Measurements from ENCODE around the gene BCL2A1. TPM values are rescaled to one million over a fixed set of nuclear protein-coding genes. Genes with fewer than 3 reads are reported as not detected.
"Not testable (repeated sequence)": the region's sequence is repeated elsewhere in the genome, so short reads cannot be mapped to it uniquely, and the experiment has no call there.

The BCL2A1 gene
- total RNA-seq, 1 donor from 2014 or later = 124 TPM

DNA sequence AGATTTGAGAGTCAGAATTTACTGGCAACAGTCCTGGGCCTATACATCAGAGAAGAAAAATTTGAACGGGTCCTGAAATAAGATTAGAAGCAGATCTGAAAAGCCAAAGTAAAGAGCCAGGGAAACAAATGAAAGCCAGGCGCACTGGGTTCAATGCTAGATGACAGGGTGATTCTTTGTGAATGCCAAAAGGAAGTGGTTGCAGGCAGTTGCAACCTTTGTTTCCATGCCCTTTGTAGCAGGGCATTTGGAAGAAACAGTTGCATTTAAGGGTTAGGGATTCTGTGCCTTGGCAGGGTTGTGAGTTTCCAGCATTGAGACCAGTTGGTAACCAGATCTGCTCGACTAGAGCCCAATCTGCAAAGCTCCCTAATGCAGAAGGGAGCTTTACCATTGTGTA, 37.8 kb downstream of the BCL2A1 start:
- Histone ChIP-seq H3K27me3 (ENCODE audit: low read depth) (peaks cover 3% of the 10 kb centered on the region), H3K27ac (no peak overlapping the region), H3K9me3 (no peaks in the 10 kb centered on the region), H3K36me3 (no peaks in the 10 kb centered on the region), H3K4me1 (no peaks in the 10 kb centered on the region), H3K4me3 (no peak overlapping the region)
- no peak for DNase-seq
- no peak for TF ChIP-seq CTCF (IDR thresholded peaks at IDR 0.05)
- ATAC-seq = no peak
- intact Hi-C loops (cut with DNase I) = no loop called here

- Histone ChIP-seq H3K4me1 (no peaks in the 10 kb centered on the region), H3K27me3 (ENCODE audit: low read depth) (peaks cover 3% of the 10 kb centered on the region), H3K36me3 (no peaks in the 10 kb centered on the region), H3K9me3 (no peaks in the 10 kb centered on the region), H3K4me3 (no peak overlapping the region), H3K27ac (no peak overlapping the region)
- intact Hi-C loops (cut with DNase I) = no loop called here
- TF ChIP-seq CTCF (IDR thresholded peaks at IDR 0.05) = no peak
- no peak for ATAC-seq
- no peak for DNase-seq
Observed at GRCh38 chr15:79932447-79932846, 38.5 kb downstream of the BCL2A1 start.

- Histone ChIP-seq H3K4me1 (no peaks in the 10 kb centered on the region), H3K27ac (no peak overlapping the region), H3K4me3 (no peak overlapping the region), H3K27me3 (ENCODE audit: low read depth) (peaks cover 3% of the 10 kb centered on the region), H3K36me3 (no peaks in the 10 kb centered on the region), H3K9me3 (no peaks in the 10 kb centered on the region)
- DNase-seq (no peak), ATAC-seq (no peak)
- intact Hi-C loops (cut with DNase I) = no loop called here
- TF ChIP-seq CTCF (IDR thresholded peaks at IDR 0.05) = no peak
Observed at GRCh38 chr15:79930516-79930915, 40.5 kb downstream of the BCL2A1 start.

GRCh38 chr15:79929412-79929811, 41.6 kb downstream of the BCL2A1 start:
- Histone ChIP-seq H3K4me1 (peaks cover 3% of the 10 kb centered on the region), H3K36me3 (no peaks in the 10 kb centered on the region), H3K27me3 (ENCODE audit: low read depth) (peaks cover 3% of the 10 kb centered on the region), H3K27ac (no peak overlapping the region), H3K9me3 (no peaks in the 10 kb centered on the region), H3K4me3 (no peak overlapping the region)
- intact Hi-C loops (cut with DNase I) = no loop called here
- no peak for ATAC-seq
- no peak for DNase-seq
- TF ChIP-seq CTCF (IDR thresholded peaks at IDR 0.05) = no peak

DNA sequence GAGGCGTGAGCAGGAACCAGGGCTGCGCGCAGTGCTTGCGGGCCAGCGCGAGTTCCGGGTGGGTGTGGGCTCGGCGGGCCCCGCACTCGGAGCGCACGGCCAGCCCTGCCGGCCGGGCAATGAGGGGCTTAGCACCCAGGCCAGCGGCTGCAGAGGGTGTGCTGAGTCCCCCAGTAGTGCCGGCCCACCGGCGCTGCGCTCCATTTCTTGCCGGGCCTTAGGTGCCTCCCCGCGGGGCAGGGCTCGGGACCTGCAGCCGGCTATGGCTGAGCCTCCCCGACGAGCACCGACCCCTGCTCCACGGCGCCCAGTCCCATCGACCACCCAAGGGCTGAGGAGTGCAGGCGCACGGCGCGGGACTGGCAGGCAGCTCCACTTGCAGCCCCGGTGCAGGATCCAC, 44.9 kb downstream of the BCL2A1 start:
- H3K27me3 ChIP-seq (ENCODE audit: low read depth); H3K4me1 ChIP-seq; intact Hi-C loops (cut with DNase I); DNase-seq; H3K9me3 ChIP-seq; H3K36me3 ChIP-seq; H3K27ac ChIP-seq; ATAC-seq; H3K4me3 ChIP-seq: not testable (repeated sequence)

GRCh38 chr15:79924379-79924778, 46.6 kb downstream of the BCL2A1 start:
- peak overlapping the region; percentile 92 for H3K4me3 ChIP-seq
- ATAC-seq (no peak), DNase-seq (peak; percentile 47)
- peaks cover 18% of the 10 kb centered on the region for H3K9me3 ChIP-seq
- intact Hi-C loops (cut with DNase I) = no loop called here
- peaks cover 6% of the 10 kb centered on the region for H3K4me1 ChIP-seq
- no peaks in the 10 kb centered on the region for H3K36me3 ChIP-seq
- no peaks in the 10 kb centered on the region for H3K27me3 ChIP-seq (ENCODE audit: low read depth)
- peak overlapping the region; percentile 97 for H3K27ac ChIP-seq
- no peak for TF ChIP-seq CTCF (IDR thresholded peaks at IDR 0.05)

Data from lower lobe of right lung (tissue), 2 donors.